WTC11 (cell line): ENCODE data around the gene RAB11FIP3. TPM values are rescaled to one million over a fixed set of nuclear protein-coding genes. Genes with fewer than 3 reads are reported as not detected.

Source experiments
- ATAC-seq: fragments of 200-7000 bp; cut with Tn5 transposase; 2 replicates; pipeline ENCODE4 v1.10.0; 2021; ENCODE audit warnings: mild to moderate bottlenecking, moderate library complexity
- CTCF ChIA-PET: fragments of 300-600 bp; sonication (Branson Sonifier 250); formaldehyde crosslinking; loops from one replicate; lab custom pipeline; 2021; ENCODE audit warnings: antibody characterized with exemption; lab: Charles Lee
- POLR2A ChIA-PET: fragments of 350-600 bp; sonication (Branson Sonifier 250); formaldehyde crosslinking; loops from one replicate; lab custom pipeline; 2021; ENCODE audit warnings: antibody characterized with exemption; lab: Charles Lee
- DNase-seq: peaks from one replicate; pipeline ENCODE4 v3.0.0; 2021; ENCODE audit warnings: low spot score
- H3K27ac Mint-ChIP-seq: 2 replicates; pipeline ENCODE4 v1.8.0; 2021; ENCODE audit warnings: mixed read lengths
- H3K27me3 Mint-ChIP-seq: 2 replicates; pipeline ENCODE4 v1.8.0; 2021; ENCODE audit warnings: low read depth, mild to moderate bottlenecking, moderate library complexity, mixed read lengths
- H3K36me3 Mint-ChIP-seq: 2 replicates; pipeline ENCODE4 v1.8.0; 2021; ENCODE audit warnings: mixed read lengths
- H3K4me1 Mint-ChIP-seq: 2 replicates; pipeline ENCODE4 v1.8.0; 2022; ENCODE audit warnings: mixed read lengths
- H3K4me3 Mint-ChIP-seq: 2 replicates; pipeline ENCODE4 v1.8.0; 2021; ENCODE audit warnings: mild to moderate bottlenecking, moderate library complexity, mixed read lengths
- H3K9me3 Mint-ChIP-seq: 2 replicates; pipeline ENCODE4 v1.8.0; 2021; ENCODE audit warnings: mixed read lengths
- ARID4B ChIP-seq: sonication (generic); formaldehyde crosslinking; IDR thresholded peaks from 2 replicates; pipeline ENCODE4 v1.8.0; 2023; ENCODE audit warnings: missing genetic modification reagents, mild to moderate bottlenecking, borderline replicate concordance
- CREM ChIP-seq: sonication (generic); formaldehyde crosslinking; IDR thresholded peaks from 2 replicates; pipeline ENCODE4 v1.8.1; 2022; ENCODE audit warnings: mild to moderate bottlenecking, missing genetic modification reagents, moderate library complexity
- ERG ChIP-seq: fragments of 250-450 bp; sonication (Bioruptor Pico); IDR thresholded peaks from 2 replicates; pipeline ENCODE4 v1.8.0; 2021; ENCODE audit warnings: mild to moderate bottlenecking
- FOXP4 ChIP-seq: sonication (generic); formaldehyde crosslinking; IDR thresholded peaks from 2 replicates; pipeline ENCODE4 v1.8.0; 2022; ENCODE audit warnings: mild to moderate bottlenecking, missing genetic modification reagents
- GABPB1 ChIP-seq: sonication (generic); formaldehyde crosslinking; IDR thresholded peaks from 2 replicates; pipeline ENCODE4 v1.8.1; 2023; ENCODE audit warnings: mild to moderate bottlenecking, missing genetic modification reagents
- JAZF1 ChIP-seq: fragments of 250-450 bp; sonication (Bioruptor Pico); IDR thresholded peaks from 2 replicates; pipeline ENCODE4 v1.9.0; 2021; ENCODE audit warnings: moderate library complexity, mild to moderate bottlenecking, inconsistent platforms
- OVOL2 ChIP-seq: fragments of 250-450 bp; sonication (Bioruptor Pico); IDR thresholded peaks from 2 replicates; pipeline ENCODE4 v1.9.0; 2021; ENCODE audit warnings: mild to moderate bottlenecking, borderline replicate concordance
- PREB ChIP-seq: sonication (generic); formaldehyde crosslinking; IDR thresholded peaks from 2 replicates; pipeline ENCODE4 v1.8.1; 2022; ENCODE audit warnings: mild to moderate bottlenecking, missing genetic modification reagents, moderate library complexity, borderline replicate concordance
- PRRX2 ChIP-seq: fragments of 250-450 bp; sonication (Bioruptor Pico); IDR thresholded peaks from 2 replicates; pipeline ENCODE4 v1.8.0; 2021; ENCODE audit warnings: mild to moderate bottlenecking
- SOX15 ChIP-seq: fragments of 250-450 bp; sonication (Bioruptor Pico); IDR thresholded peaks from 2 replicates; pipeline ENCODE4 v1.9.0; 2021; ENCODE audit warnings: mild to moderate bottlenecking
- TP53 ChIP-seq: sonication (generic); formaldehyde crosslinking; IDR thresholded peaks from 2 replicates; pipeline ENCODE4 v1.8.1; 2023; ENCODE audit warnings: mild to moderate bottlenecking, missing genetic modification reagents
- ZMAT4 ChIP-seq: fragments of 250-450 bp; sonication (Bioruptor Pico); IDR thresholded peaks from 2 replicates; pipeline ENCODE4 v1.9.0; 2021; ENCODE audit warnings: mild to moderate bottlenecking
- ZNF138 ChIP-seq: sonication (generic); formaldehyde crosslinking; conservative IDR thresholded peaks from 2 replicates; pipeline ENCODE4 v1.8.1; 2022; ENCODE audit warnings: mild to moderate bottlenecking, moderate library complexity, missing genetic modification reagents
- ZNF263 ChIP-seq: sonication (generic); formaldehyde crosslinking; IDR thresholded peaks from 2 replicates; pipeline ENCODE4 v1.8.1; 2022; ENCODE audit warnings: low read depth, mild to moderate bottlenecking, moderate library complexity, missing genetic modification reagents
- ZNF396 ChIP-seq: fragments of 250-450 bp; sonication (Bioruptor Pico); IDR thresholded peaks from 2 replicates; pipeline ENCODE4 v1.8.0; 2021; ENCODE audit warnings: mild to moderate bottlenecking, moderate library complexity, borderline replicate concordance
- ZNF423 ChIP-seq: fragments of 250-450 bp; sonication (Bioruptor Pico); IDR thresholded peaks from 2 replicates; pipeline ENCODE4 v2.1.2; 2022; ENCODE audit warnings: mild to moderate bottlenecking, moderate library complexity
- total RNA-seq: library from RNA; stranded (reverse); gene quantifications from 3 replicates; pipeline ENCODE4 v1.2.3, GENCODE V29; 2021

RAB11FIP3 gene
- total RNA-seq, 1 experiment from 2014 or later: 38.6 TPM

- Mint-ChIP-seq H3K27me3 (no peaks in the 10 kb centered on the region), H3K4me1 (no peaks in the 10 kb centered on the region), H3K4me3 (no peak overlapping the region), H3K36me3 (peaks cover 2% of the 10 kb centered on the region; the same call in 1 of the 2 replicates), H3K27ac (no peak overlapping the region), H3K9me3 (no peaks in the 10 kb centered on the region)
- ChIA-PET POLR2A (no interaction called here), CTCF (no interaction called here)
- ATAC-seq: no peak
- TF ChIP-seq ERG (CRISPR knock-in tag): no peak
- no peak for TF ChIP-seq TP53 (CRISPR knock-in tag)
- no peak for TF ChIP-seq ZNF396 (CRISPR knock-in tag)
- no peak for TF ChIP-seq GABPB1
- no peak for TF ChIP-seq ZNF138 (CRISPR knock-in tag)
- TF ChIP-seq JAZF1 (CRISPR knock-in tag): no peak
- TF ChIP-seq OVOL2 (CRISPR knock-in tag): no peak
- TF ChIP-seq ZMAT4: no peak
- no peak for DNase-seq
Measured at GRCh38 chr16:515939-516226, 90.4 kb downstream of the RAB11FIP3 start.

- POLR2A ChIA-PET: no interaction called here
- H3K27me3 Mint-ChIP-seq: no peaks in the 10 kb centered on the region
- no peak overlapping the region for H3K27ac Mint-ChIP-seq
- ATAC-seq: no peak
- H3K4me1 Mint-ChIP-seq: no peaks in the 10 kb centered on the region
- no peaks in the 10 kb centered on the region for H3K9me3 Mint-ChIP-seq
- no peak for DNase-seq
- TF ChIP-seq ARID4B (CRISPR knock-in tag) (no peak), PRRX2 (CRISPR knock-in tag) (no peak), ZNF263 (CRISPR knock-in tag) (no peak), FOXP4 (CRISPR knock-in tag) (no peak), PREB (CRISPR knock-in tag) (no peak), CREM (CRISPR knock-in tag) (no peak), SOX15 (CRISPR knock-in tag) (no peak), ZNF423 (CRISPR knock-in tag) (no peak), ZNF396 (CRISPR knock-in tag) (no peak)
- H3K4me3 Mint-ChIP-seq: no peak overlapping the region
- peaks cover 2% of the 10 kb centered on the region; the same call in 1 of the 2 replicates for H3K36me3 Mint-ChIP-seq
- CTCF ChIA-PET: no interaction called here
Measured at GRCh38 chr16:516301-516700, 90.9 kb downstream of the RAB11FIP3 start.
